Measurements from ENCODE around the gene GRIK4.

GRIK4 gene

GRCh38 chr11:120918257-120918656 lies 406.7 kb downstream of the GRIK4 start:
- H3K79me2 ChIP-seq (ENCODE audit: control insufficient read depth, low read length), result no peaks in the 10 kb centered on the region
- H3K9me3 ChIP-seq (ENCODE audit: control insufficient read depth, insufficient read depth, low read length), result no peaks in the 10 kb centered on the region
- no peaks in the 10 kb centered on the region for H3K36me3 ChIP-seq (ENCODE audit: control insufficient read depth, low read length)
- peaks cover 4% of the 10 kb centered on the region; the same call in 1 of the 2 replicates for H3K27me3 ChIP-seq (ENCODE audit: control insufficient read depth, low read length)
- H4K20me1 ChIP-seq (ENCODE audit: control insufficient read depth, insufficient read depth, low read depth, low read length), result no peaks in the 10 kb centered on the region
- no peak overlapping the region for H3K4me2 ChIP-seq (ENCODE audit: low read length)
- no peaks in the 10 kb centered on the region for H3K9me2 ChIP-seq (replicated peaks; ENCODE audit: control insufficient read depth, low read length)
- H3K4me1 ChIP-seq (ENCODE audit: control insufficient read depth, low read length), result no peaks in the 10 kb centered on the region
- no peak overlapping the region for H3K4me3 ChIP-seq (ENCODE audit: low read length)
- TF ChIP-seq, protein P1, sequence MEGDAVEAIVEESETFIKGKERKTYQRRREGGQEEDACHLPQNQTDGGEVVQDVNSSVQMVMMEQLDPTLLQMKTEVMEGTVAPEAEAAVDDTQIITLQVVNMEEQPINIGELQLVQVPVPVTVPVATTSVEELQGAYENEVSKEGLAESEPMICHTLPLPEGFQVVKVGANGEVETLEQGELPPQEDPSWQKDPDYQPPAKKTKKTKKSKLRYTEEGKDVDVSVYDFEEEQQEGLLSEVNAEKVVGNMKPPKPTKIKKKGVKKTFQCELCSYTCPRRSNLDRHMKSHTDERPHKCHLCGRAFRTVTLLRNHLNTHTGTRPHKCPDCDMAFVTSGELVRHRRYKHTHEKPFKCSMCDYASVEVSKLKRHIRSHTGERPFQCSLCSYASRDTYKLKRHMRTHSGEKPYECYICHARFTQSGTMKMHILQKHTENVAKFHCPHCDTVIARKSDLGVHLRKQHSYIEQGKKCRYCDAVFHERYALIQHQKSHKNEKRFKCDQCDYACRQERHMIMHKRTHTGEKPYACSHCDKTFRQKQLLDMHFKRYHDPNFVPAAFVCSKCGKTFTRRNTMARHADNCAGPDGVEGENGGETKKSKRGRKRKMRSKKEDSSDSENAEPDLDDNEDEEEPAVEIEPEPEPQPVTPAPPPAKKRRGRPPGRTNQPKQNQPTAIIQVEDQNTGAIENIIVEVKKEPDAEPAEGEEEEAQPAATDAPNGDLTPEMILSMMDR (IDR thresholded peaks at IDR 0.05; ENCODE audit: low read depth, low read length, poor library complexity, severe bottlenecking), result no peak
- TF ChIP-seq EZH2phosphoT487 (IDR thresholded peaks at IDR 0.05; ENCODE audit: borderline replicate concordance, low read length), result no peak
- no peak overlapping the region for H3K27ac ChIP-seq (ENCODE audit: low read depth, low read length)
- no peaks in the 10 kb centered on the region for H3F3A ChIP-seq (ENCODE audit: control insufficient read depth, insufficient read depth)

- no peaks in the 10 kb centered on the region for H3K79me2 ChIP-seq (ENCODE audit: control insufficient read depth, low read length)
- H3K9me3 ChIP-seq (ENCODE audit: control insufficient read depth, insufficient read depth, low read length), result no peaks in the 10 kb centered on the region
- H3K9me2 ChIP-seq (replicated peaks; ENCODE audit: control insufficient read depth, low read length), result no peaks in the 10 kb centered on the region
- H3F3A ChIP-seq (ENCODE audit: control insufficient read depth, insufficient read depth), result no peaks in the 10 kb centered on the region
- no peaks in the 10 kb centered on the region for H3K4me1 ChIP-seq (ENCODE audit: control insufficient read depth, low read length)
- H3K36me3 ChIP-seq (ENCODE audit: control insufficient read depth, low read length), result no peaks in the 10 kb centered on the region
- TF ChIP-seq EZH2phosphoT487 (IDR thresholded peaks at IDR 0.05; ENCODE audit: borderline replicate concordance, low read length), result no peak
- TF ChIP-seq, protein P1 (IDR thresholded peaks at IDR 0.05; ENCODE audit: low read depth, low read length, poor library complexity, severe bottlenecking), result no peak
- H4K20me1 ChIP-seq (ENCODE audit: control insufficient read depth, insufficient read depth, low read depth, low read length), result no peaks in the 10 kb centered on the region
- H3K27ac ChIP-seq (ENCODE audit: low read depth, low read length), result no peak overlapping the region
- H3K4me2 ChIP-seq (ENCODE audit: low read length), result no peak overlapping the region
- peaks cover 4% of the 10 kb centered on the region; the same call in 1 of the 2 replicates for H3K27me3 ChIP-seq (ENCODE audit: control insufficient read depth, low read length)
- no peak overlapping the region for H3K4me3 ChIP-seq (ENCODE audit: low read length)
Observed at GRCh38 chr11:120919045-120919444, 407.5 kb downstream of the GRIK4 start.

DNA sequence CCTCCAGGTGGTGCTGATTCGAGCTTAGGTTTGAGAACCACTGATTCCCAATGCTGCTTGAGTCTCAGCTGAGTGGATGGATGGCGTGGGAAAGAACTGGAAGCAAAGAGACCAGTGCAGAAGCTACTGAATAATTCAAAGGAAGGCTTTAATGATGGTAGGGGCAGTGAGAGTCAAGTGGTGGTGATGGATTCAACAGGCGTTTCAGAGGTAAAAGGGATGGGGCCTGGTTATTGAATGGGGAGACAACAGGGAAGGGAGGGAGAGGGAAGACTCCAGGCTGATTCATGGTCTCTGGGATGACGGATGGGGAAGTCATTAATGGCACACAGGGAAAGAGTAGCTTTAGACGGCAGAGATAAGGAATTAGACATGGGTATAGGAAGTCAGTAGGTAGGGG lies 408.0 kb downstream of the GRIK4 start:
- no peaks in the 10 kb centered on the region for H3K79me2 ChIP-seq (ENCODE audit: control insufficient read depth, low read length)
- no peaks in the 10 kb centered on the region for H3K4me1 ChIP-seq (ENCODE audit: control insufficient read depth, low read length)
- peaks cover 4% of the 10 kb centered on the region; the same call in 1 of the 2 replicates for H3K27me3 ChIP-seq (ENCODE audit: control insufficient read depth, low read length)
- no peaks in the 10 kb centered on the region for H3K9me3 ChIP-seq (ENCODE audit: control insufficient read depth, insufficient read depth, low read length)
- no peaks in the 10 kb centered on the region for H3F3A ChIP-seq (ENCODE audit: control insufficient read depth, insufficient read depth)
- TF ChIP-seq, protein P1 (IDR thresholded peaks at IDR 0.05; ENCODE audit: low read depth, low read length, poor library complexity, severe bottlenecking), result no peak
- no peaks in the 10 kb centered on the region for H4K20me1 ChIP-seq (ENCODE audit: control insufficient read depth, insufficient read depth, low read depth, low read length)
- H3K4me2 ChIP-seq (ENCODE audit: low read length), result no peak overlapping the region
- H3K36me3 ChIP-seq (ENCODE audit: control insufficient read depth, low read length), result no peaks in the 10 kb centered on the region
- H3K27ac ChIP-seq (ENCODE audit: low read depth, low read length), result no peak overlapping the region
- H3K9me2 ChIP-seq (replicated peaks; ENCODE audit: control insufficient read depth, low read length), result no peaks in the 10 kb centered on the region
- no peak overlapping the region for H3K4me3 ChIP-seq (ENCODE audit: low read length)

Measured in DOHH2 (cell line).